A549 treated with CpdA at 1 μM for 4 hours (cell line): ENCODE results near the gene RNF145. TPM values are rescaled to one million over a fixed set of nuclear protein-coding genes. Genes with fewer than 3 reads are reported as not detected.

Experiments used
- total RNA-seq: library from RNA; stranded (reverse); fragments of 200-300 nt; extraction: Qiagen RNA extraction; gene quantifications from 5 replicates; pipeline ENCODE4 v1.2.3, GENCODE V29; 2022; ENCODE audit warnings: low read depth

The RNF145 gene
- 134 to 155 TPM (median 144 TPM) in 5 replicates for total RNA-seq

GRCh38 chr5:159209438-159210209, at the start of gene RNF145:
TSS of gene RNF145 (minus strand) at chr5:159209553. CDS start at chr5:159203617, 5,936 bp downstream.

Other genes with a start within 250 kb of the RNF145 start
- gene EBF1, start 109.6 kb downstream of the RNF145 start, total RNA-seq, result 0.88 to 1.5 TPM (median 1.2 TPM) in 5 replicates
- 32.1 to 38.6 TPM (median 33.1 TPM) in 5 replicates for gene UBLCP1, start 53.7 kb upstream of the RNF145 start, total RNA-seq
- gene IL12B, start 120.9 kb upstream of the RNF145 start, total RNA-seq, result 0.03 to 0.09 TPM (median 0.05 TPM) in 3 of 5 replicates, not detected in the others